ENCODE measurements around the gene CAV2.

- TF ChIP-seq MXI1 (IDR thresholded peaks at IDR 0.05; ENCODE audit: low read depth, low read length) (no peak), GATA2 (CRISPR knock-in tag; IDR thresholded peaks at IDR 0.05) (no peak), GABPA (IDR thresholded peaks at IDR 0.05; ENCODE audit: low read depth) (no peak)
- TF ChIP-seq, protein P1, sequence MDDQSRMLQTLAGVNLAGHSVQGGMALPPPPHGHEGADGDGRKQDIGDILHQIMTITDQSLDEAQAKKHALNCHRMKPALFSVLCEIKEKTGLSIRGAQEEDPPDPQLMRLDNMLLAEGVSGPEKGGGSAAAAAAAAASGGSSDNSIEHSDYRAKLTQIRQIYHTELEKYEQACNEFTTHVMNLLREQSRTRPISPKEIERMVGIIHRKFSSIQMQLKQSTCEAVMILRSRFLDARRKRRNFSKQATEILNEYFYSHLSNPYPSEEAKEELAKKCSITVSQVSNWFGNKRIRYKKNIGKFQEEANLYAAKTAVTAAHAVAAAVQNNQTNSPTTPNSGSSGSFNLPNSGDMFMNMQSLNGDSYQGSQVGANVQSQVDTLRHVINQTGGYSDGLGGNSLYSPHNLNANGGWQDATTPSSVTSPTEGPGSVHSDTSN (IDR thresholded peaks at IDR 0.05), result no peak
- TF ChIP-seq, protein P2, sequence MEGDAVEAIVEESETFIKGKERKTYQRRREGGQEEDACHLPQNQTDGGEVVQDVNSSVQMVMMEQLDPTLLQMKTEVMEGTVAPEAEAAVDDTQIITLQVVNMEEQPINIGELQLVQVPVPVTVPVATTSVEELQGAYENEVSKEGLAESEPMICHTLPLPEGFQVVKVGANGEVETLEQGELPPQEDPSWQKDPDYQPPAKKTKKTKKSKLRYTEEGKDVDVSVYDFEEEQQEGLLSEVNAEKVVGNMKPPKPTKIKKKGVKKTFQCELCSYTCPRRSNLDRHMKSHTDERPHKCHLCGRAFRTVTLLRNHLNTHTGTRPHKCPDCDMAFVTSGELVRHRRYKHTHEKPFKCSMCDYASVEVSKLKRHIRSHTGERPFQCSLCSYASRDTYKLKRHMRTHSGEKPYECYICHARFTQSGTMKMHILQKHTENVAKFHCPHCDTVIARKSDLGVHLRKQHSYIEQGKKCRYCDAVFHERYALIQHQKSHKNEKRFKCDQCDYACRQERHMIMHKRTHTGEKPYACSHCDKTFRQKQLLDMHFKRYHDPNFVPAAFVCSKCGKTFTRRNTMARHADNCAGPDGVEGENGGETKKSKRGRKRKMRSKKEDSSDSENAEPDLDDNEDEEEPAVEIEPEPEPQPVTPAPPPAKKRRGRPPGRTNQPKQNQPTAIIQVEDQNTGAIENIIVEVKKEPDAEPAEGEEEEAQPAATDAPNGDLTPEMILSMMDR (IDR thresholded peaks at IDR 0.05), result no peak
These were observed 2.9 kb upstream of the CAV2 start for GRCh38 chr7:116496653-116497052.

Data from SK-N-SH (cell line).